HG03135 (cell line): Measurements from ENCODE around the gene AGPAT3.

Experiments used
- ATAC-seq: cut with Tn5 transposase; IDR thresholded peaks from one replicate; pipeline ENCODE4 v1.9.1; 2021; ENCODE audit warnings: mild to moderate bottlenecking, moderate library complexity; ENCODE audit not compliant: unreplicated experiment

The AGPAT3 gene

DNA sequence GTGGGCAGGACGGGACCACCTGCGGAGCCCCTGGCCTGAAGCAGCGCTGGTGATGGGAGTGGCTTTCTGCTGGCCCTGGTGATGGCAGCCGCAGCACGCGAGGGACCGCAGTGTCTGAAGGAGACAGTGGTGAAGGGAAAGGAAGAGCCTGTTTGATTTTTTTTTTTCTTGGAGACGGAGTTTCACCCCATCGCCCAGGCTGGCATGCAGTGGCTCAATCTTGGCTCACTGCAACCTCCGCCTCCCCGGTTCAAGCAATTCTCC is 106.9 kb downstream of the AGPAT3 start:
- no peak for ATAC-seq

DNA sequence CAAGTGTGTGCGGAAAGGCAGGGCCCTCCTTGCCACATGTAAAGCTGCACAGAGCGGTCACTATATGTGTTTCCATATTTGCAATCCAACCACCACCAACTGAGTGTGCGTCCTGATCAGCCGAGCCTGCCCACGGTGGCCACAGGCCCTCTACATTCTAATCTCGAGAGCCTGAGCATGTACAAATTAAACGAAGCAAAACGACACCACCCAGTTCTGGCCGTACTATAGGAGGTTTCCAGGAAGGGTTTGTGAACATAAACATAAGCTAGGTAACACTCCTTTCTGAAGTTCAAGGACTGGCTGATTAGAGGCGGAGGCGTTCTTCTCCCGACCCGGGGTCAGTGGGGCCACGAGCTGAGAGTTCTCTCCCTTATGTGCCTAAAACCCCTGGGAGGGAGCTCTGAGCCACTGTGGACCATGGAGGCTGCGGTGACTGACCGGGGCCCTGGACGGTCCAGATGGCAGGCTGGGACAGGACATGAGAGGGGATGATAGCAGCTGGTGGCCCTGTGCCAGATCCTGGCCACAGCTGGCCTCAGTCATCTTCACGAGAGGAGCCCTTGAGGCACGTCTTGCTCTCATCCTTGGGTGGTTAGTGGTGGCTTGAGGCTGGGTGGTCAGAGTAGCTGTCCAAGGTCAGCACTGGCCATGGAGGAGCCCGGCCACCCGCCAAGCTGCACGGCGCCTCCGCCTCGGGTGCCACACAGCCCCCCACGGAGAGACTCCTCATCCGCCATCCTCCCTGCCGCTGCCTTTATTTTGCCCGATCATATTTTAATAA is 108.0 kb downstream of the AGPAT3 start:
- ATAC-seq: no peak

DNA sequence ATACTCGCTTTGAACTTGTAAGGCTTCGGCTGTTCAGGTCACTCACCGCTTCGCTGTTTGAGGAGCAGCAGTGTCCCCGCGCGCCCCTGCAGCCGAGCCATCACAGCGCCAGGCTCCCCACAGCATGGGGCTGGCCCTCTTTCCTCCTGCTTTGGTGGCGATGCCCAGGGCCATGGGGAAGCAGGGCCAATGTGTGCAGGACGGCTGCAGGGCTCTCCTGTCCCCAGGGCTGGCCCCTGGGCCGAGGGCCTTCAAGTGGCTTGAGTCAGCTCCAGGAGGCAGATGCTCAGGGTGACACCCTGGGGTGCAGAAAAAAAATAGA is 108.6 kb downstream of the AGPAT3 start:
- no peak for ATAC-seq

DNA sequence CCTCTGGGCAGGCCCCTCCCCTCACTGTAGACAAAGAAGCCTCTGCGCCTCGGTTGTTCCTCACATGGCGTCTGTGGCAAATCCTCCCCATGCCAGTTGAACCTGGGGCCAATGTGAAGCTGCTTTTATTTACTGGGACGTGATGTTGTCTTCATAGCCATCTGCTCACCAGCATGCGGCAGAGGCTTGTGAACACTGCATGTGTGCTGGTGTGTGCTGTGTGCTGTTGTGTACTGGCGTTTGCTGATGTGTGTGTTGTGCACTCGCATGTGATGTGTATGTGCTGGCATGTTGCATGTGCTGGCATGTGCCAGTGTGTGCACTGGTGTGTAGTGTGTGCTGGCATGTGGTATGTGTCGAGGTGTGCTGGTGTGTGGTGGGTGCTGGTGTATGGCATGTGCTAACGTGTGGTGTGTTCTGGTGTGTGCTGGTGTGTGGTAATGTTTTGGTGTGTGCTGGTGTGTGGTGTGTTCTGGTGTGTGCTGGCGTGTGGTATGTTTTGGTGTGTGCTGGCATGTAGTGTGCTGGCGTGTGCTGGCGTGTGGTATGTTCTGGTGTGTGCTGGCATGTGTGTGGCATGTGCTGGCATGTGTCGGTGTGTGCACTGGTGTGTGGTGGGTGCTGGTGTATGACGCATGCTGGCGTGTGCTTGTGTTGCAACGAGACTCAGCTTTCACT is 109.9 kb downstream of the AGPAT3 start:
- no peak for ATAC-seq

DNA sequence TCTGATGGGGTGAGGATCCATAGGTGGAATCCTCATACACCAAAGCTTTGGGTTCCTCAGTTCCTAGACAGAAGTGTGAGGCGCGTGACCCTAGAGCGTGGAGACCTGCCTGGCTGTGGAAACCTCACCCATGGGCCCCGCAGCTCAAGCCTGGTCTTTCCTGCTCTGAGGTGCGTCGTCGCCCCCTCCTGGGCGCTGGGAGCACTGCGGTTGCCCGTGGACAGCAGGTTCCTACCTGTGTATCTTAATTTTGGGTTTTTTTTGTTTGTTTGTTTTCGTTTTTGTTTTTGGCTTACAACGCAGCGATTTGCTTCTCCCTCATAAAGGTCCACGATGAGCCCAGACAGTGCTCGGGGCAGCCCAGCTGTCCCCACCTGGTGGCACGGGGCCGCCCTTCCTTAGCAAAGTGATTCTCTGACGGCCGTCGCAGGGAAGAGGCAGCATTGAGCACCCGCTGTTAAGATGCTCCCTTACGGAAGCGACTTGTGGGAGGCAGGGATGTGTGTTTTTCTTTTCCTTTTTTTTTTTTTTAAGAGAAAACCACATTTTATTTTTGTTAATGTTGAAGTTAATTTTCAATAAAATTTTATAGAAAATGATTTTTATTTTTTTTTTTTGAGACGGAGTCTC is 110.6 kb downstream of the AGPAT3 start:
- peak; percentile 59 for ATAC-seq

DNA sequence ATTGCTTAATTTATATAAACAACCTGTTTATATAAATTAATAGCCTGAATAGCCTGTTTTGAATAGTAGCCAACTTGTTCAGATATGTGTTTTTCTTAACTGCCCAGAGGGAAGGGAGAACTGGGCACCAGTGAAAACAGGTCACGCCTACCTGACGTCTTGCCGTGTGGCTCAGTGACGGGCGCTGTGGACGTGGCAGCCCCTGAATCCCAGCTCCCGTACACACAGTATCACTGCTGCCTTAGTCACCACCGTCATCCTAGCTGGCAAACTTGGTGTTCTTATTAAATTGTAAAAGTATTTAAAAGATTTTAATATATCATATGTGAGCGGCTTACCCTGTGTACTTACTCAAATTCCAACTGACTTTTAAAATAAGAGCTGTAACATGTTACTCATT is 111.6 kb downstream of the AGPAT3 start:
- ATAC-seq: no peak

DNA sequence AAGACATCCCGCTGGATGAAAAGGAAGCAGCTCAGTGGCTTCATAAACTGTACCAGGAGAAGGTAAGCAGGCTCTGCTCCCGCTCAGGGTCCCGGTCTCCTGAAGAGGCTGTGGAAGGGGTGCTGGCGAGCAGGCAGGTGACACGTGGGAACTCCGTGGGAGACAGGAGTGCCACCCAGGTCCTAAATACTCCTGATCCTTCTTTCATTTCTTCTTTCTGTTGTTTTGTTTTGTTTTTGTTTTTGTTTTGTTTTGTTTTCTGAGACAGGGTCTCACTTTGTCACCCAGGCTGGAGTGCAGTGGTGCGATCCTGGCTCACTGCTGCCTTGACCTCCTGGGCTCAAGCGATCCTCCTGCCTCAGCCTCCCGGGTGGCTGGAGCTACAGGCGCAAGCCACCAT is 113.0 kb downstream of the AGPAT3 start:
- no peak for ATAC-seq

DNA sequence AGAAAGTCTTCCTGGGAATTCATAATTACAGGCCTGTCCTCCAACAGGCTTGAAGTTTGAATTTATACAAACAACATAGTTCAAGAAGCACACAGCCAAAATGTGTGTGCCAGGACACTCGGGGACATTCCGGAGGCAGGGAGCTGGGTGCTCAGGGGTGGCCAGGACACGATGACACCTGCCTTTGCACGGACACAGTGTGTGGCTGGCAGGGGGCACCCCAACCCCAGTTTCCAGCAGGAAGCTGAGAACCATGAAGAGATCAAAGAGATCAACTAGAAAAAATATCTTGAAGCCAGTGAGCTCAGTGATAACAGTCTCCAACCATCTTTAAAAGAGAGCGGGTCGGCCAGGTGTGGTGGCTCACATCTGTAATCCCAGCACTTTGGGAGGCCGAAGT is 114.6 kb downstream of the AGPAT3 start:
- ATAC-seq: no peak

DNA sequence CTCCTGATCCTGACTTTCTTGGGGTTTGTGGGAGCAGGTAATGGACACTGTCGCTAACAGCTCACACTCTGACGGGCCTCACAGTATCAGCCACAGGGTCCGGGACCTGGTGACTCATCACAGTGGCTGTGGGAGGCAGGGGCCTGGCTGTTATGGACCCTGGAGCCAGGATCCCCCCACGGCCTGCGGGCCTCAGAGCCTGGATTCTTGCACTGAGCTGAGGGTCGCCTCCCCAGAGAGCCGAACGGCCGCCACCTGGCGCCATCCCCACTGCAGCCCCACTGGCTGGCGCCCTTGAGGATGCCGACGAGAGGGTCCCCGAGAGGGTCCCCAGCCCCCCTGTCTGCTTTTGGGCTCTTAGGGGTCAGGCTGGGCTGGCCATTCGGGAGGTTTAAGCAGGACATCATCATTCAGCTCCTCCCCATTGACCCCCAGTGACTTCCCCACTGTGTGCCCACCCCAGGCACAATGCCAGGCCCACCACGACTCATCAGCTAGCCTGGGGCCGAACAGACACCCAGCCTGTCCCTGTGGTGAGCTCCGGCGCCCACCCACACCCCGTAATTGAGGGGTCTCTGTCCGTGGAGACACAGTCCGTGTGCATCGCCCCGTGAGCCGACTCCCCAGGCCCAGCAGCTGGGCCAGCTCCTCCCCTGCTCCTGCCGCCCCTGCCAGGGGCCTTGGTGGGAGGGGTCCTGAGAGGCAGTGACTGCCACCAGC is 116.3 kb downstream of the AGPAT3 start:
- ATAC-seq: no peak

DNA sequence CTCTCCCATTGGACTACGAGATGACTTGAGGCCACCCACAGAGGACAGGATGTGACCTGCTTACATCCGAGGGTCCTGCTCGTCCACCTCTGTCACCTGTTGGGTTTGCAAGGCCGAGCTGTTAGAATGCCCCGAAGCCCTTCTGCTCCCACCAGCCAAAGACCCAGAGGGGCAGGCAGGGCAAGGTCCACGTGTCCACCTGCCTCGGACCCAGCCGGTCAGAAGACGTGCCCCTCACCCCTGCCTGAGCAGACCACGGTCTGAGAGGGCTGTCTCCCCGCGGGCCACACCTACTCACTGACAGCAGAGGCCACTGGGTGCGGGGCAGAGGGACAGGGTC is 116.8 kb downstream of the AGPAT3 start:
- ATAC-seq: no peak

DNA sequence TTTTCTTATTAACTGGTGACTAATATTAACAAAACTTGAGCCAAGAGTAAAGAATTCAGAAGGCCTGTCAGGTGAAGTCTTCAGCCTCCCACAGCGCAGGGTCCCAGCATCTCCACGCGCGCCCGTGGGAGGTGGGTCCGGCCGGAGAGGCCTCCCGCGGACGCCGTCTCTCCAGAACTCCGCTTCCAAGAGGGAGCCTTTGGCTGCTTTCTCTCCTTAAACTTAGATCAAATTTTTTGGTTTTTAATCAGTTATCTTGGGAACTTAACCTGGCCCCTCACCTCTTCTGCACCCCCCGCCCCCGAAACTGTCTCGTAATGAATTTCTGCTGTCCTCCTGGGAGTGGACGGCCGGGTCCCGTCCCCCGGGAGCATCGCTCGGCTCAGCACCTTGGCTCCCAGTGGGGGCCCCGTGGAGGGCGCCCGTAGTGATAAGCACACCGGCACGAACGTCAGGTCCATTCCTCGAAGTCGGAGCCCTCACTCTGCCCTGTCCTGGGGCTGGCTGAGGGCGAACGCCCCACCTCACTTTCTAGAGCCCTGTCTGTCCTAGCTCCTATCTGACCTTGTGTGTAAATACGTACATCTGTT is 117.6 kb downstream of the AGPAT3 start:
- ATAC-seq: no peak

DNA sequence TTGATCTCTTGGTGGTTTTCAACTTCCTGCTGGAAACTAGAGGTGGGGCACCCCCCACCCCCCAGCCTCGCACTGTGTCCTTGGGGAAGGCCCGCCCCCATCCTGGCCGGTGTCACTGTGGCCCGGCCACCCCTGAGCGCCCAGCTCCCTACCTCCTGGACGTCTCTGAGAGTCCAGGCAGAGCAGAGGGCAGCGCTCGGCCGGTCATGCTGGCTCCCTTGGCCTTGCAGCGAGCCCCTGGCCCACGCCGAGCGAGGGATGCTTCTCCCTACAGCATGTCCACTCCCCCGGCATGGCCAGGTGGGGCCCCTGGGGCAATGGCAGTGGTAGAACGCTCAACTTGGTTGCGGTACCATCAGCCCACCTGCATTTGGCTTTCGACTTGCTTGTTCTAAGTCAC is 118.4 kb downstream of the AGPAT3 start:
- ATAC-seq: no peak

DNA sequence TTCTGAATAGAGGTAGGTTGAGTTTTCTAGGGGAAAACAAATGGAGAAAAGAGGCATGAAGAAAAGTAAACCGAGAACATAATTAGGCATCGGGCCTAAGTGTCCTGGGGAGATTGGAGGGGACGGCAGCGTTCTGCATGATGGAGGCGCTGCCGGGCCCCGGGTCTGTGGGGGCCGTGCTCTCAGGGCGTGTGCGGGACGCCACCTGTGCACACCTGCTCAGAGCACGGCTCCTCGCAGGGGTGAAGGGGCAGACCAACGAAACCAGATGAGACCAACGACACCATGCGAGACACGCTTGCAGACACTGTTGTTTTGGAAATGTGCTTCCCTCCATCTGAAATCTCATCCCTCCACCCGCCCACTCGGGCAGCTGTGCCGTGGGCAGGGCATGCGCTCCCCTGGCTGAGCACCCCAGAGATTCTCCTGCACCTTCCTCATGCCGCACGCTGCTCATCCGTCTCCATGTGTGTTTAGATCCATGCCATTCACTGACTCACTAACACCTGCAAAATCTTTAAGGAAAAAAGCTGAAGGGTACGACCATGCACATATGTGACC is 118.9 kb downstream of the AGPAT3 start:
- ATAC-seq: no peak

DNA sequence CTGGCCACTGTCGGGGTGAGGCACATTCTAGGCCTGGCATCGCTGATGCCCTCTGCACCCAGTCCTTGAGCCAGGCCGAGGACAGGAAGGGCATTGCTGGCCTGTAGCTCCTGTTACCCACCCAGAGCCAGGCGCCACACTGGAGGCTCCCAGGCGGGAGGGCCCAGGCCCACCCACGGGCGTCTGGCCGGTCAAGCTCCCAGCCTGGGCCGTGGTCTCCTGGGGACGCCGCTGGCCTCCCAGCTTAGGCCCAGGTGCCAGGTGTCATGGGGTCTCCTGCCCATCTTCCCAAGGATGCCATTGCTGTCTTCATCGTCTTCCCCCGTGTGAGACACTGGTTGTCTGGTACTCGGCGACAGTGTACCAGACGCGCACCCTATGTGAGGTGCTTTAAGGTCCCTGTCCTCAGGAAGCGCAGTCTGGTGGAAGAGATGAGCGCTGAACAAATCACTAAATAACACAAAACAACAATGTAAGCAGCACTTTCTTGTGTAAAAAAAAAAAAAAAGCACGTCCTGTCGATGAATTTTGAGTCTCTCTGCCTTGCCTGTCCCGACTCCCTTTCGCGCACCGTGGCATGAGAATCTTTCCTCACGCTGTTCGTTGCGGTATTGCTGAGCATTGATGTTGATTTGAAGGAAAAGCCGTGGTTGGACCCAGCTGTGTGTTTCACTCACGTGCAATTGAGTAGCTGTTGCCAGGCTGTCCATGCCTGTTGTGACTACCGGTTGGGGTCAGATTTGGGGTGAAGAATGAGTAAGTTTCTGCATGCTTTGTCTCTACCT is 120.1 kb downstream of the AGPAT3 start:
- no peak for ATAC-seq

DNA sequence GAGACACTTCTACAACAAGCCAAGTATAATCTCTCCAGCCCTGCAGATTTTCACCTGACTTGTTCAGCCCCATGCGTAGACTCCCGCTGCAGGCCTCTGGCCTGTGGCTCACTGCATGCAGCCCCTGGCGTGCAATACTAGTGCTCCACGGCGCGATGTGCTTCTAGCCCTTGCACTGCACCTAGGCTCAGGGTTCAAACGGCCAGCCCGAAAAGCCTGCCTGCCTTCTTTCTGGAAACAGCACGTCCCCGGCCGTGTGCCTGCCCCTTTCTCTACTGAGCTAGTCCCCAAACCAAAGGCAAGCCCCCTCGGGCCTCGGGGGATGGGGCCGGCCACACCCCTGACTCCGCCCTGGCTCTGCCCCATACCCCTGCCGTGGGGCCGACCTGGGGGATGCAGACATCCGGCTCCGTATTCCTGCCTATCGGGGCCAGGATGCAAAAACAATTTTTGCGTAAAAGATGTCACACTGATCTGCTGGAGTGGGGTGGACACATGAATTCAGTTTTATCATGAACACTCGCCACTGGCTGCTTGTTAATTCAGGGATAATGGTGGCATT is 120.7 kb downstream of the AGPAT3 start:
- ATAC-seq: no peak

DNA sequence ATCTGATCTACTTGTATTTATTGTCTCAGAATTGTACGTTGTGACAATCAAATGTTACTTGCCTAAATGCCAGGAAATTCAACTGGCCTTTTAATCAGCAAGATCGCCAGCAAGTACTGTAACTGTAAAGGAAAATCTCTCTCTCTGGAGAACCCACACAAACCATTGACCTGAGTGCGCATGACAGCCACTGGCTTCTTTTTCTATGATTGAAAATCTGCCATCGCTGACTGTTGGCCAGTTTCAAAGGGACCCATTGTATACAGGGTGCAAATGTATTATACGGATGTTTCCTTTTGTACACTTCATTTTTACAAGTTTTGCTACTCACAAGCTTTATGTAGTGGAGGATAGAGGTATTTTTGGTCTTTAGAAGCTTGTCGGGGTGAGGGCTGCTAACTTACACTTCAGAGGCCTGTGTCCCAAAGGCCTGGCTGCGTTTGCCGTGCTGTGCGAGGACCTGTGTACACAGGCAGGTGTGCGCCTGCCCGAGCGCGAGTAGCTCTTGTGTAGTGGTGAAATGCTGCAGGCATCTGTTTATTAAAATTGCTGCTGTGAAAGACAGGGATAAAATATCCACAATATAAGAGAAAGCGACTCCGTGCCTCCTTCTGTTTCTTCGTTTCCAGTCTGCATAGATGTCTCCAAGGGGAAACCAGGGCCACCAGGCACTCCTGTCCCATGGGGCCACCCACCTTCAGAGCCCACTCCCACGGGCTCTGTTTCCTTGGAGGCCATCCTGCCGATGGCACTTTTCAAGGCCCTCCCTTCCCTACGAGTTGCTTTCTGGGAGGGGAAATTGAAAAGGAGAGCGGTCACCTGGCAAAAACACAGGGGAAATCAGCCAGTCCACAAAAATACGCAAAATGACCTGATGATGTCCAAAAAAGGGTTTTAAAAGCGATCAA is 121.8 kb downstream of the AGPAT3 start:
- ATAC-seq: no peak

DNA sequence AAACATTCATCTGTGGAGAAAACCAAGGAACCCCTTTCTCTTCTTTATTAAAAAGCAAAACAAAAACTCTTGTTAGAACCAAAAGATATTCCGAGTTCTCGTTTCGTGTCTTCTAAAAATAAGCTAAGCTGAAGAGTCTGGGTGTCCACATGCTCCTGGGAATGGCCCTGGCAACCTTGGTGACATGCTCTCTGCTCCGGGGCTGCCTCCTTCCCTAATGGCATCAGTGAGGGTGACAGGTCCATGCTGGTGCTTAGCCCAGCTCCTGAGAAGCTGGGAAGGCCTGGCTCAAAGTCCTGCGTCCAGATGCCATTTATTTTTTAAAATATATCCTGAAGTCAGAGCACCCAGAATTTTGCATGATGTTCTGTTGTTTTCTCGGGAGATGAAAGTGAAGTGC is 122.5 kb downstream of the AGPAT3 start:
- no peak for ATAC-seq

DNA sequence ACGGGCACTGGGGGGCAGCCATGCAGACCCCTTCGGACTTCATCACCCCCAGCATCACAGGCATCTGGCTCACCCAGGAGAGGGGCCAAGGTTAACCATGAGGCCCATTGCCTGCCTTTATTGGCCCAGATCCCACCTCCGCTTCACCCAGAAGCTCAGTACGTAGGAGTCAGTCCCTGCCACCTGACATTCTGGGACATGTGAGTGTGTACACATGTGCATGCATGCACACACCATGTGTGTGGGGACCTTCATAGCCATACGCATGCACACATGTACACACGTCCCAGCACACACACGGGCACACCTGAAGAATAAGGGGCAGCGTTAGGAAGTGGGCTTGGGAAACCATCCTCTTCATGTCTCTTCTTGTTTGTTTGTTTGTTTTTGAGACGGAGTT is 123.0 kb downstream of the AGPAT3 start:
- ATAC-seq: no peak

DNA sequence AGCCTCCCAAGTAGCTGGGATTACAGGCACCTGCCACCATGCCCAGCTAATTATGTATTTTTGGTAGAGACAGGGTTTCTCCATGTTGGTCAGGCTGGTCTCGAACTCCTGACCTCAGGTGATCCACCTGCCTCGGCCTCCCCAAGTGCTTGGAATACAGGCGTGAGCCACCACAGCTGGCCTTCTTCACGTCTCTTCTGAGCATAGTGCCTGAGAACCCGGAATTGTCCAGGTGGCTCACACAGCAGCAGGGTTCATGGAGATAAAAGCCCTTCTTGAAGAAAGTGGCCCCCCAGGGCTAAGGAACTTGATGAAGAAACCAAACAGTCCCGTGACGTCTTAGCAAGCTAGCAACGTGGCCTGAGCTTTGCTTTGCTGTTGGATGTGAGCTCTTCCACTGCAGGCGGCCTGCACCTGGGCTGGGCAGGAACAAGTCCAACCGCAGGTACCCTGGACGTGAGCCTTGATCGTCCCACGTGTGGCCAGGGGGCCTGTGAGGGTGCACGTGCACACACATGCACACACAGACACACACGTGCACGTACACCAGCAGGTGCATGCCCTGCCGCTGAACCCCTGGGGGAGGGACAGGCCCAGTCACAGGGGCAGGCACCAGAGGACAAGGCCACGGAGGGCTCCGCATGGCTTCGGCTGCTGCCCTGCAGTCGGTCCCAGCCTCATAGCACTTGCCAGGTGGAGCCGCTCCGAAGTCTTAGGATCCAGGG is 123.6 kb downstream of the AGPAT3 start:
- no peak for ATAC-seq
